Smooth muscle cell (in vitro differentiated cells): ENCODE data around the gene KIF22. TPM values are rescaled to one million over a fixed set of nuclear protein-coding genes. Genes with fewer than 3 reads are reported as not detected.

ENCODE experiments used
- DNase-seq: peaks from one replicate; lab custom pipeline; 2025; ENCODE audit not compliant: unreplicated experiment; lab: John Stamatoyannopoulos, UW
- H2AFZ ChIP-seq: fragments of 200-600 bp; sonication (generic); 2 replicates; pipeline ENCODE4 v1.6.0; 2016; ENCODE audit warnings: antibody characterized with exemption, low read depth, mild to moderate bottlenecking
- H3F3A ChIP-seq: fragments of 200-600 bp; sonication (generic); 2 replicates; pipeline ENCODE4 v1.6.0; 2017; ENCODE audit warnings: antibody characterized with exemption, low read depth
- H3K27ac ChIP-seq: fragments of 200-600 bp; sonication (generic); 2 replicates; pipeline ENCODE4 v1.5.1; 2016; ENCODE audit warnings: low read depth, mild to moderate bottlenecking
- H3K27me3 ChIP-seq: fragments of 200-600 bp; sonication (generic); 2 replicates; pipeline ENCODE4 v1.6.1; 2016; ENCODE audit warnings: low read depth, mild to moderate bottlenecking
- H3K36me3 ChIP-seq: fragments of 200-600 bp; sonication (generic); 2 replicates; pipeline ENCODE4 v1.5.1; 2016; ENCODE audit warnings: low read depth
- H3K4me1 ChIP-seq: fragments of 200-600 bp; sonication (generic); 2 replicates; pipeline ENCODE4 v1.5.1; 2016; ENCODE audit warnings: low read depth
- H3K4me2 ChIP-seq: fragments of 200-600 bp; sonication (generic); 2 replicates; pipeline ENCODE4 v1.6.0; 2016; ENCODE audit warnings: mild to moderate bottlenecking
- H3K4me3 ChIP-seq: fragments of 200-600 bp; sonication (generic); 2 replicates; pipeline ENCODE4 v1.5.1; 2016; ENCODE audit warnings: mild to moderate bottlenecking
- H3K79me2 ChIP-seq: fragments of 200-600 bp; sonication (generic); 2 replicates; pipeline ENCODE4 v1.6.0; 2016; ENCODE audit warnings: low read depth, mild to moderate bottlenecking
- H3K9ac ChIP-seq: fragments of 200-600 bp; sonication (generic); 2 replicates; pipeline ENCODE4 v1.6.0; 2016; ENCODE audit warnings: low read depth
- H3K9me3 ChIP-seq: fragments of 200-600 bp; sonication (generic); replicated peaks from 2 replicates; pipeline ENCODE4 v1.5.1; 2016; ENCODE audit warnings: low read depth
- H4K20me1 ChIP-seq: fragments of 200-600 bp; sonication (generic); 2 replicates; pipeline ENCODE4 v1.6.0; 2016; ENCODE audit warnings: low read depth
- WGBS: methylation state at CpG from one replicate; pipeline ENCODE4 v1.1.7; 2016; ENCODE audit warnings: low lambda C conversion rate; 5-methylcytosine and 5-hydroxymethylcytosine counted together
- polyA plus RNA-seq: library from polyadenylated mRNA; unstranded; fragments of >200 nt; fragmentation: Nextera tagmentation; extraction: Ambion mirVana; gene quantifications from 2 replicates; pipeline ENCODE4 v1.2.1, GENCODE V29; 2016
- total RNA-seq: library from RNA; depleted of rRNA; stranded (reverse); fragments of >200 nt; gene quantifications from 2 replicates; pipeline ENCODE4 v1.2.3, GENCODE V29; 2014
- TF ChIP-seq, protein P1 (sequence below): fragments of 200-600 bp; sonication (generic); IDR thresholded peaks from 2 replicates; pipeline ENCODE4 v1.5.1; 2017; ENCODE audit warnings: borderline replicate concordance, mild to moderate bottlenecking, antibody characterized with exemption; ENCODE audit not compliant: insufficient read depth, poor library complexity, severe bottlenecking

The KIF22 gene
- total and polyA plus RNA-seq, 2 experiments from 2014 or later: 16.0 to 33.5 TPM

DNA sequence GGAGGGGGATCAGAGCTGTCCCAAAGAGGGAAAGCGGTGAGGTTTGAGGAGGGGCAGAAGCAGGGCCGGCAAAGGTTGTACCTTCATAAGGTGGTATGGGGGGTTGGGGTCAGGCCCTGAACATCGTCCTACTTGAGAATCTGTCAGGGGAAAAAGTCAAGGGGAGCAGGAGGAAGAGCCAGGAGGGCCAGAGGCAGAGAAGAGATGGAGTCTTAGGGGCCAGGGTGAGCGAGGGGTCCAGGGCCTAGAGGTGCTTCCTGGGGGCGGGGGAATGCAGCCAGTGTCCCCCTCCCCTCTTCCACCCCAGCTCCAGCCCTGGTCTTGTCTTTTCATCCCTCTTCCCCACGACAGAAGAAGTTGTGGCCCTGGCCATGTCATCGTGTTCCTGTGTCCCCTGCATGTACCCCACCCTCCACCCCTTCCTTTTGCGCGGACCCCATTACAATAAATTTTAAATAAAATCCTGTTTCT is 20.2 kb downstream of the KIF22 start:
- H3K4me2 ChIP-seq: peak overlapping the region; percentile 84
- H3K27ac ChIP-seq: peak overlapping the region; percentile 95
- H3K4me3 ChIP-seq: peak overlapping the region; percentile 63
- H2AFZ ChIP-seq: no peak overlapping the region
- no peaks in the 10 kb centered on the region for H3K27me3 ChIP-seq
- H4K20me1 ChIP-seq: peaks cover 28% of the 10 kb centered on the region
- no peak overlapping the region for H3K9ac ChIP-seq
- TF ChIP-seq, protein P1, sequence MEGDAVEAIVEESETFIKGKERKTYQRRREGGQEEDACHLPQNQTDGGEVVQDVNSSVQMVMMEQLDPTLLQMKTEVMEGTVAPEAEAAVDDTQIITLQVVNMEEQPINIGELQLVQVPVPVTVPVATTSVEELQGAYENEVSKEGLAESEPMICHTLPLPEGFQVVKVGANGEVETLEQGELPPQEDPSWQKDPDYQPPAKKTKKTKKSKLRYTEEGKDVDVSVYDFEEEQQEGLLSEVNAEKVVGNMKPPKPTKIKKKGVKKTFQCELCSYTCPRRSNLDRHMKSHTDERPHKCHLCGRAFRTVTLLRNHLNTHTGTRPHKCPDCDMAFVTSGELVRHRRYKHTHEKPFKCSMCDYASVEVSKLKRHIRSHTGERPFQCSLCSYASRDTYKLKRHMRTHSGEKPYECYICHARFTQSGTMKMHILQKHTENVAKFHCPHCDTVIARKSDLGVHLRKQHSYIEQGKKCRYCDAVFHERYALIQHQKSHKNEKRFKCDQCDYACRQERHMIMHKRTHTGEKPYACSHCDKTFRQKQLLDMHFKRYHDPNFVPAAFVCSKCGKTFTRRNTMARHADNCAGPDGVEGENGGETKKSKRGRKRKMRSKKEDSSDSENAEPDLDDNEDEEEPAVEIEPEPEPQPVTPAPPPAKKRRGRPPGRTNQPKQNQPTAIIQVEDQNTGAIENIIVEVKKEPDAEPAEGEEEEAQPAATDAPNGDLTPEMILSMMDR: no peak
- peaks cover 39% of the 10 kb centered on the region for H3K79me2 ChIP-seq
- WGBS: 13% methylated on average over 7 of the region's 9 CpGs
- DNase-seq: no peak
- peaks cover 29% of the 10 kb centered on the region for H3F3A ChIP-seq
- H3K36me3 ChIP-seq: no peaks in the 10 kb centered on the region
- H3K4me1 ChIP-seq: peaks cover 47% of the 10 kb centered on the region
- no peaks in the 10 kb centered on the region for H3K9me3 ChIP-seq

DNA sequence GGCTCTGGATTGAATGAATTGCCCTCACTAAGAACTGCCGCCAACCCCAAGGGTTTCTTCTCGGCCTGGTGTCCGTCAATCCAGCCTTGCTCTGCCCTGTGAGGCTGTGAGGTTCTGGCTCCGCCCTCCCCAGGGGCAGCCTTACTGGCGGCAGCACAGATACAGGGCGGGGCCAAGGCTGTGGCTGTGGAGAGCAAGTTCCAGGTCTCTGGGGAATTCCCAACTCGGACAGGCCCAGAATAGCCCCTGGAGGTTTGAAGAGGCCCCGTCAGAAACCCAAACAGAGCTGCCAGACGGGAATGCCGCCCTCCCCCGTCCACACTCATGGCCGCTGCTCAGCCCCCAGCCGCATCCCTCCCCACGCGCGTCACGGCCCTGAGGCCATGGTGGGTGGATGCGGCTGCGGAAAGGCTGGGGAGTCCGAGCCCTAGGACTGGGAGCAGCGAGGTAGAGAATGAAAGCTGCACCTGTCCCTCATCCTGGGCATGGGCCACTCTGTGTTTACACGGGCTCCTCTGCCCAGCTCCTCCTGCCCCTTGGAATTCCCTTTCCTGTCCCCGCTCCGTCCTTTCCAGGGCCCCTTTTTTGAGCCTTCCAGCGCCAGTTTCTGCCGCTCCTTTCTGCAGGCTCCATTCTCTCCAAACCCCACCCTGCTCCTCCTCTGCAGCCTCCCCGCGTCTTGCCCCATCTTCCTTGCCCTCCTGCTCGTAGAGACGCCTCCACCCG is 20.8 kb downstream of the KIF22 start:
- WGBS: under 1% methylated on average over 30 of the region's 31 CpGs
- no peaks in the 10 kb centered on the region for H3K36me3 ChIP-seq
- H3K9ac ChIP-seq: peak overlapping the region; percentile 77
- H4K20me1 ChIP-seq: peaks cover 28% of the 10 kb centered on the region
- peak overlapping the region; percentile 94 for H3K4me2 ChIP-seq
- H3K27me3 ChIP-seq: no peaks in the 10 kb centered on the region
- H3K27ac ChIP-seq: peak overlapping the region; percentile 95
- H3K4me3 ChIP-seq: peak overlapping the region; percentile 63
- peak overlapping the region; percentile 25 for H2AFZ ChIP-seq
- peaks cover 29% of the 10 kb centered on the region for H3F3A ChIP-seq
- DNase-seq: peak; percentile 88
- TF ChIP-seq, protein P1: no peak
- no peaks in the 10 kb centered on the region for H3K9me3 ChIP-seq
- H3K79me2 ChIP-seq: peaks cover 39% of the 10 kb centered on the region
- peaks cover 47% of the 10 kb centered on the region for H3K4me1 ChIP-seq

DNA sequence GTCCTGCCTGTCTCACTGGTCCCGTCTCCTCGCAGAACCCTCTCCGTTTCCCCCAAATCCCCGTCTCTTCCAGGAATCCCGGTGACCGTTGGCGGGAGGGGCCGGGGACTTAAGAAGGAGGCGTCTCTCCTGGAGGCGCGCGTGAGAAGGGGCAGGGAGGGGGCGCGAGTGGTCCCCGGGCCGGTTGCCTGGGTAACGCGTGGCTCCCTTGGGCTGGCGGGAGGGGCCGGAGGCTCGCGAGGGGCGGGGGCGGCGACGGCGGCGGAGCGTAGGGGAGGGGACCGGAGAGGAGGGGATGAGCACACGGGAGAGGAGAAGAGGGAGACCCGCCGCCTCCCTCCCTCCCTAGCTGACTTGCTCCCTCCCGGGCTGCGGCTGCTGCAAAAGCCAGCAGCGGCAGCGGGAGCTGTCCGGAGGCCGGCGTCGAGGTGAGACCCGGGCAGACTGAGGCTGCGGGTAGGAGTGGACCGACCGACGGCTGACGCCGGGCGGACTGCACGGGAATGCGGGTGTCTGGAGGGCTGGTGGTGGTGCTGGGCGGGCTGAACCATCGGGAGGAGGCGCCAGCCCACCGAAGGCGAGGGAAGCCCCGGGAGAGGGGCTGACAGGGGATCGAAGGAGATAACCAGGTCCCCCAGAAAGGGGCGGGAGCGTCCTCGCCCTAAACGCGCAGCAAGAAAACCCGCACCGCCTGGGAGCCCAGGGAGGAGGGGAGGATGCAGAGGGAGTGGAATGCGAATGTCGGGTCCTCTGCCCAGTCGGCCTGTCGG is 21.5 kb downstream of the KIF22 start, which contains the start of gene PRRT2:
TSS of gene PRRT2 (plus strand) at position 298 of the 770 bp plus-strand sequence. CDS start 862 bp downstream, outside the sequence.
- Histone ChIP-seq H3K4me3 (peak within 1 kb of the TSS; percentile 63), H3K4me1 (peaks cover 50% of the 10 kb centered on the region), H3K4me2 (peak within 1 kb of the TSS; percentile 94), H2AFZ (peak within 1 kb of the TSS; percentile 25), H3K36me3 (no peaks in the 10 kb centered on the region), H3K27ac (peak within 1 kb of the TSS; percentile 95), H3K79me2 (peaks cover 42% of the 10 kb centered on the region), H4K20me1 (peaks cover 28% of the 10 kb centered on the region), H3K9ac (peak within 1 kb of the TSS; percentile 77), H3K9me3 (no peaks in the 10 kb centered on the region), H3K27me3 (no peaks in the 10 kb centered on the region), H3F3A (peaks cover 29% of the 10 kb centered on the region)
- peak; percentile 79 for DNase-seq
- 2% methylated on average over 49 of the region's 69 CpGs for WGBS
- TF ChIP-seq, protein P1: no peak
